GM12878 (cell line): ENCODE data around the gene LGI2. TPM values are rescaled to one million over a fixed set of nuclear protein-coding genes. Genes with fewer than 3 reads are reported as not detected.
A peak's percentile ranks its signal among the peaks of the same experiment; 100 is the strongest.

ENCODE experiments used
- ATAC-seq: fragments of 200-7000 bp; cut with Tn5 transposase; 3 replicates; pipeline ENCODE4 v1.9.1; 2020; ENCODE audit warnings: mild to moderate bottlenecking, moderate library complexity
- BruUV-seq: library from RNA; stranded (reverse); fragments of 400-500 nt; replicated peaks from 2 replicates; lab custom pipeline; 2021; lab: Mats Ljungman, UMichigan
- CTCF ChIA-PET: fragments of 300-600 bp; sonication (Branson Sonifier 250); formaldehyde crosslinking; extraction: SDS; loops from one replicate; lab custom pipeline; 2021; ENCODE audit warnings: inconsistent platforms; lab: Yijun Ruan, JAX
- POLR2A ChIA-PET: fragments of 350-600 bp; formaldehyde crosslinking; extraction: SDS; loops from one replicate; lab custom pipeline; 2021; ENCODE audit warnings: inconsistent platforms; lab: Charles Lee
- RAD21 ChIA-PET: fragments of 300-600 bp; sonication (Branson Sonifier 250); formaldehyde crosslinking; loops from one replicate; lab custom pipeline; 2023; ENCODE audit warnings: antibody characterized with exemption; ENCODE audit not compliant: unreplicated experiment; lab: Charles Lee
- SMC1A ChIA-PET: fragments of 300-600 bp; sonication (Branson Sonifier 250); formaldehyde crosslinking; loops from one replicate; lab custom pipeline; 2023; ENCODE audit not compliant: unreplicated experiment, uncharacterized antibody; lab: Charles Lee
- DNase-seq: peaks from one replicate; pipeline ENCODE4 v3.0.0-alpha.2; 2011; ENCODE audit warnings: low read depth, low spot score
- FAIRE-seq: peaks from 3 replicates; lab custom pipeline; 2011; peaks lifted over from hg19 to GRCh38; lab: Jason Lieb, UNC
- H2AFZ ChIP-seq: 2 replicates; pipeline ENCODE4 v1.6.0; 2011; ENCODE audit warnings: low read depth, low read length, control low read depth; ENCODE audit not compliant: control insufficient read depth
- H3K27ac ChIP-seq: 2 replicates; pipeline ENCODE4 v1.5.1; 2011; ENCODE audit warnings: control low read depth; ENCODE audit not compliant: control insufficient read depth, insufficient read depth
- H3K27me3 ChIP-seq, 2 experiments: replicated peaks in 1 of 2; 2 replicates each; pipeline versions ENCODE4 v1.6.0 to v1.6.1; 2011; ENCODE audit warnings: low read length in 1 of 2; ENCODE audit not compliant: control insufficient read depth in 2 of 2, insufficient read depth in 2 of 2
- H3K36me3 ChIP-seq, 2 experiments: 2 replicates each; pipeline ENCODE4 v1.5.1; 2011; ENCODE audit warnings: low read length in 1 of 2; ENCODE audit not compliant: control insufficient read depth in 2 of 2, insufficient read depth in 2 of 2
- H3K4me1 ChIP-seq: 2 replicates; pipeline ENCODE4 v1.6.1; 2011; ENCODE audit warnings: mild to moderate bottlenecking, low read length, moderate library complexity, mixed read lengths; ENCODE audit not compliant: control insufficient read depth, insufficient read depth
- H3K4me2 ChIP-seq: 2 replicates; pipeline ENCODE4 v1.6.0; 2011; ENCODE audit warnings: control low read depth; ENCODE audit not compliant: control insufficient read depth, insufficient read depth
- H3K4me3 ChIP-seq: fragments of 200-600 bp; sonication (generic); 2 replicates; pipeline ENCODE4 v1.5.1; 2016
- H3K79me2 ChIP-seq: 2 replicates; pipeline ENCODE4 v1.6.0; 2011; ENCODE audit warnings: low read length; ENCODE audit not compliant: control insufficient read depth, insufficient read depth
- H3K9ac ChIP-seq: 2 replicates; pipeline ENCODE4 v1.8.0; 2011; ENCODE audit warnings: low read length, control low read depth, mixed read lengths; ENCODE audit not compliant: control insufficient read depth, insufficient read depth
- H3K9me3 ChIP-seq: replicated peaks from 3 replicates; pipeline ENCODE4 v1.5.1; 2011; ENCODE audit warnings: mild to moderate bottlenecking, low read length; ENCODE audit not compliant: control insufficient read depth, insufficient read depth
- H4K20me1 ChIP-seq: 2 replicates; pipeline ENCODE4 v1.6.0; 2011; ENCODE audit not compliant: control insufficient read depth, insufficient read depth
- CHD2 ChIP-seq: IDR thresholded peaks from 2 replicates; pipeline ENCODE4 v1.6.1; 2011; ENCODE audit warnings: low read depth, low read length, improper control_type of control experiment, borderline replicate concordance
- CTCF ChIP-seq, 3 experiments: IDR thresholded peaks in 2 of 3; conservative IDR thresholded peaks in 1 of 3; 2 replicates each; pipeline ENCODE4 v1.5.1; 2011; ENCODE audit warnings: low read depth in 3 of 3, low read length in 3 of 3, mild to moderate bottlenecking in 3 of 3, control low read depth in 2 of 3, moderate library complexity in 2 of 3, inconsistent platforms in 1 of 3, mixed read lengths in 1 of 3; ENCODE audit not compliant: control insufficient read depth in 2 of 3, insufficient read depth in 1 of 3; ENCODE audit errors: extremely low read depth in 1 of 3
- DPF2 ChIP-seq: fragments of 450-650 bp; IDR thresholded peaks from 2 replicates; pipeline ENCODE4 v1.6.1; 2017; ENCODE audit warnings: mild to moderate bottlenecking
- HDAC2 ChIP-seq: fragments of 200-600 bp; sonication (generic); IDR thresholded peaks from 2 replicates; pipeline ENCODE4 v1.6.1; 2017
- HDAC6 ChIP-seq: fragments of 200-600 bp; sonication (generic); IDR thresholded peaks from one replicate; pipeline ENCODE4 v1.8.0; 2017; ENCODE audit warnings: antibody characterized with exemption; ENCODE audit not compliant: unreplicated experiment
- HSF1 ChIP-seq: fragments of 150-350 bp; IDR thresholded peaks from 2 replicates; pipeline ENCODE4 v1.6.1; 2014; ENCODE audit warnings: mild to moderate bottlenecking, low read depth, low read length
- KLF5 ChIP-seq: fragments of 450-650 bp; IDR thresholded peaks from 2 replicates; pipeline ENCODE4 v1.6.1; 2014; ENCODE audit warnings: mild to moderate bottlenecking; ENCODE audit not compliant: partially characterized antibody
- MEF2B ChIP-seq: fragments of 450-650 bp; IDR thresholded peaks from 2 replicates; pipeline ENCODE4 v1.6.1; 2018; ENCODE audit warnings: mild to moderate bottlenecking, moderate library complexity; ENCODE audit not compliant: partially characterized antibody, poor library complexity, severe bottlenecking
- NFYA ChIP-seq: IDR thresholded peaks from 2 replicates; pipeline ENCODE4 v1.6.1; 2011; ENCODE audit warnings: low read depth, mild to moderate bottlenecking, low read length, improper control_type of control experiment, borderline replicate concordance
- PBX3 ChIP-seq: IDR thresholded peaks from 2 replicates; pipeline ENCODE4 v1.6.1; 2011; ENCODE audit warnings: mild to moderate bottlenecking, low read depth, low read length, moderate library complexity; ENCODE audit not compliant: insufficient replicate concordance
- RAD21 ChIP-seq: IDR thresholded peaks from 2 replicates; pipeline ENCODE4 v1.6.1; 2011; ENCODE audit warnings: mild to moderate bottlenecking, low read depth, low read length, moderate library complexity; ENCODE audit not compliant: insufficient read depth
- RBBP5 ChIP-seq: fragments of 200-600 bp; sonication (generic); conservative IDR thresholded peaks from 2 replicates; pipeline ENCODE4 v1.6.1; 2016
- REST ChIP-seq: IDR thresholded peaks from 2 replicates; pipeline ENCODE4 v1.6.1; 2012; ENCODE audit warnings: mild to moderate bottlenecking, low read depth, low read length
- SMC3 ChIP-seq: IDR thresholded peaks from 2 replicates; pipeline ENCODE4 v1.6.1; 2011; ENCODE audit warnings: low read length, improper control_type of control experiment, borderline replicate concordance
- ZSCAN29 ChIP-seq: fragments of 450-650 bp; IDR thresholded peaks from 2 replicates; pipeline ENCODE4 v1.6.1; 2017; ENCODE audit warnings: mild to moderate bottlenecking, moderate library complexity
- WGBS: methylation state at CpG from one replicate; pipeline ENCODE4 v1.1.6; 2016; ENCODE audit warnings: low lambda C conversion rate; ENCODE audit not compliant: insufficient replicate concordance, insufficient coverage; ENCODE audit errors: missing lambda C conversion rate; 5-methylcytosine and 5-hydroxymethylcytosine counted together
- in situ Hi-C: fragments of 300-500 bp; cut with MboI; formaldehyde crosslinking; loops from 9 replicates; pipeline ENCODE4 v1.14.3; 2018; ENCODE audit warnings: mixed read lengths
- intact Hi-C: fragments of 100-400 bp; cut with micrococcal nuclease; formaldehyde crosslinking; loops from one replicate; pipeline ENCODE4 v1.14.2; 2022; ENCODE audit not compliant: unreplicated experiment
- polyA plus RNA-seq, 11 experiments: library from polyadenylated mRNA; depleted of rRNA in 4 of 11; unstranded in 6 of 11; stranded (reverse) in 5 of 11; fragments of >200 nt; fragmentation: Nextera tagmentation in 4 of 11; fragmentation: Illumina TruSeq in 1 of 11; extraction: Ambion mirVana in 4 of 11; extraction: Trizol in 1 of 11; gene quantifications; 1 replicate in 1 of 11; 2 replicates in 10 of 11; pipeline versions ENCODE4 v1.2.1 to v1.2.3, GENCODE V29; 2011 to 2016; ENCODE audit warnings: inconsistent platforms in 2 of 11, missing spikeins in 2 of 11, low read depth in 1 of 11
- total RNA-seq, 4 experiments: library from RNA; depleted of rRNA in 3 of 4; stranded (reverse); fragments of >200 nt in 3 of 4; fragmentation: Illumina TruSeq in 1 of 4; extraction: Trizol in 1 of 4; gene quantifications; 2 replicates each; pipeline versions ENCODE4 v1.2.1 to v1.2.3, GENCODE V29; 2013 to 2021

Gene LGI2
- total and polyA plus RNA-seq, 10 of the 15 experiments (the other 5 are each of a cell fraction or from before 2014, with no cell fraction given), result not detected

GRCh38 chr4:24980064-24980690 lies 50.6 kb downstream of the LGI2 start:
- CTCF ChIA-PET, result interaction anchor here (0.6 to 8.0 kb wide), 43 partner anchors 8 to 987 kb away, joined by 3 to 100 read pairs (median 4); partner anchors contain the start of gene PI4K2B
- no TSS peak for BruUV-seq
- intact Hi-C loops, result loop anchor here (1.0 to 5.0 kb wide), 3 partner anchors 165 to 493 kb away; no protein-coding TSS in a partner anchor
- no peaks in the 10 kb centered on the region; the same call in 2 of the 3 replicates for H3K9me3 ChIP-seq
- 9% methylated on average over 17 of the region's 17 CpGs for WGBS
- no peaks in the 10 kb centered on the region for H4K20me1 ChIP-seq
- SMC1A ChIA-PET, result interaction anchor here (0.6 to 2.8 kb wide), 17 partner anchors 14 to 491 kb away, joined by 3 to 38 read pairs (median 3); partner anchors contain the start of gene PI4K2B
- H3K36me3 ChIP-seq, result no peaks in the 10 kb centered on the region
- H3K9ac ChIP-seq, result no peak overlapping the region
- peak; percentile 85 for ATAC-seq
- peak; percentile 19 for DNase-seq
- no peak overlapping the region for H3K27ac ChIP-seq
- no peaks in the 10 kb centered on the region for H3K27me3 ChIP-seq
- FAIRE-seq, result peak; percentile 96
- H3K4me3 ChIP-seq, result no peak overlapping the region
- H2AFZ ChIP-seq, result peak overlapping the region; percentile 45
- H3K4me2 ChIP-seq, result peak overlapping the region; percentile 59; the same call in 1 of the 2 replicates
- POLR2A ChIA-PET, result interaction anchor here (1.2 kb wide), 1 partner anchor 12 kb away, joined by 3 read pairs; no protein-coding TSS in a partner anchor
- H3K79me2 ChIP-seq, result no peaks in the 10 kb centered on the region
- in situ Hi-C loops, result no loop called here
- no peaks in the 10 kb centered on the region for H3K4me1 ChIP-seq
- RAD21 ChIA-PET, result interaction anchor here (0.6 to 2.6 kb wide), 5 partner anchors 9 to 387 kb away, joined by 3 to 18 read pairs (median 6); no protein-coding TSS in a partner anchor
- no peak for TF ChIP-seq HSF1
- peak; percentile 79; the same call in 1 of the 2 replicates for TF ChIP-seq SMC3
- TF ChIP-seq DPF2, result no peak
- TF ChIP-seq RAD21, result peak; percentile 63
- no peak for TF ChIP-seq NFYA
- TF ChIP-seq ZSCAN29, result no peak
- no peak for TF ChIP-seq PBX3
- no peak for TF ChIP-seq HDAC6
- no peak for TF ChIP-seq HDAC2
- no peak for TF ChIP-seq KLF5
- TF ChIP-seq MEF2B, result no peak
- no peak for TF ChIP-seq CHD2
- TF ChIP-seq REST, result no peak
- peak; percentile 76 to 82 (median 78) for TF ChIP-seq CTCF (IDR thresholded peaks at IDR 0.05 in 2 of 3, conservative IDR thresholded peaks at IDR 0.05 in 1 of 3; ENCODE audit: control insufficient read depth in 2 of 3, extremely low read depth in 1 of 3, insufficient read depth in 1 of 3, low read depth in 3 of 3, low read length in 3 of 3)
- TF ChIP-seq RBBP5, result no peak
